ENCODE data around the gene TMED1.

Gene TMED1

DNA sequence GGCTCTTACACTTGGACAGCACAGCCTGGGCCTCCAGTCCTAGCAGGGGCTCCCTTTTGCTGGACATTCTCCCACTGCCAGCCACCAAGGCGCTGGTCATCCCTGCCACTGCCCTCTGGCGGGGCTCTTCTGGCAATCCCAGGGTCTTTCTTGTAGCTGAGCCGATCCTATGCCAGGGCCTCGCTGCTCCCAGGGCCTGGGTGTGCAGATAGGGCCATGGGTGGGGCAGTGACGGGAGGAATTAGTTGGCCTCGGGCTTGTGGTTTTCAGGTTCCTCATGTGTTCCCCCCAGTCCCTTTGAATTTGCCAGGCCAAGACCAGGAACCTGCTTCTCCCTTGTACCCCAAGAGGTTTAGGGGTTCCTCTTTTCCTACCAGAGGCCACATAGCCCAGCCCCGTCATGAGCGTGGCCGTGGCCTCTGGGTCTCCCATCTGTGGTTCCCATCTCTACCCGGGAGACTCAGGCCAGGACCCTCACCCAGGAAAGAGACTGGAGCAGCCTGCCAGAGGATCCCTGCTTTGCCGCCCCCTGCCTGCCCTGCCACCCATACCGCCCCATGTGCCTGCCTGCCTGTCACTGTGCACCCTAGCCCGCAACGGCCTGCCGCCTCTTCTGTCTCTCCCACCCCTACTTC is 26.2 kb downstream of the TMED1 start:
- no peak for DNase-seq

DNA sequence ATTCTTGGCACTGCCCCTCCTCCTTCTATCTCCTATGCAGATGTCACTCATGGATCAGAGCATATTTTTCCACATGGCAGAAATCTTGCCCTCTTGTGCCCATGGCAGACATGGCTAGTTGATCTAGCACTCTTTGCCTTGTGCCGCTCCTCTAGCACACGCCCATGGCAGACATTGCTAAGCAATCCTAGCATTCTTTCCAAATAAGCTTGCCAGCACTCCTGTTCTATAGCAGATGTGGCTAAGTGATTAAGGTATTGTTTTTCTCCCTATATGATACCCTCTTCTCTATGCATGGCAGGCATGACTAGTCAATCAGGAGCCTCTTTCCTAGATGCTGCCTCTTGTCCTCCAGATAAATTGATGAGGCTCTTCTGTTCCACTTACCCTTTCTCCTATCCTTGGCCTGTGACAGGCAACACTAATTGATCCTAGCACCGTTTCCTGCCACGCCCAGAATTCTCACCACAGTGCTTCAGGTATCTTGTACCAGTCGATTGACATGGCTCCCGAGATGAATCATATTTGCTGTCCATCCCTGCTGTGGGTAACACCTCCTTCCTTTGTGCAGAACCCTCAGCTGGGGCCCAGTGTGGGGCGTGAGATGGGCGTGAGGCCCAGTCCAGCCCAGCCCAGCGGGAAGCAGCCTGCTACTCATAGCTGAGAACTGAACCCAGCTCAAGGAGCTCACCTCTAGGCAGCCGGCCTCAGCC is 26.9 kb downstream of the TMED1 start:
- DNase-seq = no peak

DNA sequence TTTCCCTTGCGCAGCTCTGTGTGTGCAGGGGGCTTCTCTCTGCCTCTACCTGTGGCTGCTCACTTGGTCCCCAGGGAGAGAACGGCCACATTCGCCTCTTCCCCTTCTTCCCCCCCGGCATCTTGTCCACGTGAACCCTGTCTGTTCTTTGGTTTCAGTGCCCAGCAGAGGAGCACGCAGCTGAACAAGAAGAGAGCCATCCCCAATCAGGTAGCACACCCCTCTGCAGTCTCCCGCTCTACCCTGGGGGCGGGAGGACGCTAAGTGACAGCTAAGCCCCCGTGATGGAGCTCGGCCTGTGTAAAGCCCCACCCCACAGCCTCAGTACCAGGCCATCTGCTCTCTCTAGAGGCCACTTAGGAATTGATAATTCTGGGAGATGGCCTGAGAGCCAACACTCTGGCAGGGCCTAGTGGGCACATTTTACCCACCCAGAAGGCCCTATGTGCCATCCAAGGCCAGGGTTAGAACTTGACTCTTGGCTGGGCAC is 30.2 kb downstream of the TMED1 start:
- no peak for DNase-seq

DNA sequence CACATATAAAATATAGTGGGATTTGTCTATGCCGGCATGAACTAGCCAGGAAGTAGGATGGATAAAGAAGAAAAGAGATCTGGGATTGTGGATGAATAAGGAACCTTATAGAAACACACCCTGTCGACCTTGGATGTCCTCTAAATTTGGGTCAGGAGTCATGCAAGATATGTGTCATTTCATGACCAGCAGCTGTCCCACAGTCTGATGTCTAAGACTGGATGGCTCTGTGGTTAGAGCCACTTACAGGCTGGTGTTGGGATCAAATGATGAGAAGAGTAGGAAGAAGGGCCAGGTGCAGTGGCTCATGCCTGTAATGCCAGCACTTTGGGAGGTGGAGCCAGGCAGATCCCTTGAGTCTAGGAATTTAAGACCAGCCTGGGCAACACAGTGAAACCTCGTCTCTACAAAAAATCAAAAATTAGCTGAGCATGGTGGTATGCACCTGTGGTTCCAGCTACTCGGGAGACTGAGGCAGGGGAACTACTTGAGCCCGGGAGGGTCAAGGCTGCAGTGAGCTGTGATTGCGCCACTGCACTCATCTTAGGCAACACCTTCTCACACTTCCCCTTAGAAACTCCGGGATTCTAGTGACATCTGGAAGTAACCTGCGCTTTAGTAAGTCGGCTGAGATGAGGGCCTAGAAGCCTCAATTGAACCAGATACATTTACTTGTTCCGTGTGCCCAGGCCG is 30.8 kb downstream of the TMED1 start:
- no peak for DNase-seq

DNA sequence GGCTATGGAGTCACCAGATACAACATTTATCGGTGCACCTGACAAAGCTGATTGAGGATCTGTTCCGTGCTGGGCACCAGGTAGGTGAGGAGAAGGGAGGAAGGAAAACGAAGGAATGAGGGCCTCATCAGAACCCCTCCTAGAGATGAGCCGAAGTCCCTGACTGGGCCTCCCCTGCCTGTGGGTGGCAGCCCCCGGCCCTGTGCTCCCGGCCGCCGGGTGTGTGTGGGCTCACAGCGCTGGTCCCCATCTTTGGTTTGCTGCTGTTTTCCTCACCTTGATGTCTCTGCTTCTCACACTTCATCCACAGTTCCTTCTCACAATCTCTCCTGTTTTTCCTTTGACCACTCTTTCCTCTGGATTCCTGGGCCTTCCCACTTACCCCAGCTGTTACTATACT is 32.8 kb downstream of the TMED1 start:
- no peak for DNase-seq

DNA sequence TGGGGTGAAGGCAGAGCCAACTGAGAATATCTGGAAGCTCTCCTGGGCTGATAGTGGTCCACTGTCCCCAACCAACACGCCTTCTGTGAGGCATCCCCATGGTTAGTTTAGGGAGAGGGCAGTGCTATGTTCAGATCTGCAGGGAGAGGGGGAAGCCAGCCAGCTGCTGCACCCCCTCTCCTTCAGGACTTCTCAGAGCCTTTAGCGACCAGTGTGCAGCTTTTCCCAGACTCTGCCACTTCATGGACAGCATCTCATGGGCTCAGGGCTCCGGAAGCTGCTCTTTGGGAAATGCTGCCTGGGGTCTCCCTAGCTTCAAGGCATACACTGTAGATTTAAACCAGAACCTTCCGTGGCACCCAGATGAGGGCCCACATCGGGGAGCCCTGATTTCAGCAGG is 33.5 kb downstream of the TMED1 start:
- DNase-seq = no peak

DNA sequence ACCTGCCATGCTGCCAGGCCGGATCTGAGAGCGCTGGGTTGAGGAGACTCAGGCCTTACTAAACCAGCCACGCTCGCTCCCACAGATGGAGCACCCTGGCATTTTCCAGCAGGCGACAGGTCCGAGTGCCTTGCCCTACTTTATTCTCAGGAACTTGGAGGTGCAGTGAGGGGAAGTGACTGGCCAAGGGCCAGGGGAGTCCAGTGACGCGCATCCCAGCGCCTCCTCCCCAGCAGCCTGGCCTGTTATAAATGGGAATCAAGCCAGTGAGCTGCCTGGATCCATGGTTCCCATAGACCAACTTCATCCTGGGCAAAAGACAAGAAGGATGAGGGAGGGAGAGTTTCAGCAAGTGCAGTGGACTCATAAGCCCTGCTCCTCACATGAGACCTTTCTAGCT is 35.5 kb downstream of the TMED1 start:
- DNase-seq = no peak

DNA sequence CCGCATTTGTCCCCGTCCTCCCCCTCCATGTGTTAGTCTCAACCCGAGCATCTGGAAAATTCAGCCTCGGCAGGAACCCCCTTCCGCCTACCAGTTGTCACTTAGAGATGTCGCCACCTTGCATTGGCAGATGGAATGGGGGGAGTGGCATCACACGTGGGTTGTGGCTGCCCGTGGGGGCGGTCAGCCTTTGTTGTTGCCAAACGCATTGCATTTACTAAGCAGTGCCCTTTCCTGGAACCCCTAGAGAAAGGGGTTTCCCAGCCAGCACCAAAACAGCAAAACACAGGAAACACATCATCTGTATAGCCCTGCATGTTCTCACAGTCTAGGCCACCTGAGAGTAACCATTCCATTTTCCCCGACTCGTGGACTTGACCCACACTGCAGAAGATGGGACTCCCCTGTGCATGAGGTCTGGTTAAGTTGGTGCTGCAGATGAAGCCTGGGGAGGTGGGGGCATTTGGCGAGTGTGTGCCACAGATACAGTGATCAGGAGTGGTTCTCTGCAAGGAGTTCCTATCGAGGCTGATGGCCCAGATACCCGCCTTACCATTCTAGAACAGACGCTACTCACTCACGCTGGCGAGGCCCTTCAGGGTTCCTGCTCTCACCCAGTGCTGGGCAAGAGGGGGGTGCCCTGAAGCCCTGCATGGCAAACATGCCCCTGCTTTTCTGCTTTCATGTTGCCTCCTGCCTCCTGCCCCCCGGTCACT is 38.3 kb downstream of the TMED1 start:
- no peak for DNase-seq

DNA sequence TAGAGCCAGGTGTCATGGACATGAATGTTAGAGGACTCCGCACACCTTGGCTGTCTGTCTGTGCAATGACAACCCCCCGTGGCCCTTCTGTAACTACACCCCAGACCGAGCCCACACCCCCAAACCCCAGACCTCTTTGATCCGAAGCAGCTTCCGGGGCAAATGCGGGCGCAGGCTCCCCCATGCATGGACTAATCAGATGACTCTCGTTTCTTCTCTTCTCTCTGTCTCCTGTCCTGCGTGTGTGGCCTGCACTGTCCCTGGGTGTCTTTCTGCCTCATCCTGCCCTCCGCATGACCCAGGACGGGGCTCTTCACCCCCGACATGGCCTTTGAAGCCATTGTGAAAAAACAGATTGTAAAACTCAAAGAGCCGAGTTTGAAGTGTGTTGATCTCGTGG is 38.9 kb downstream of the TMED1 start:
- DNase-seq = no peak

DNA sequence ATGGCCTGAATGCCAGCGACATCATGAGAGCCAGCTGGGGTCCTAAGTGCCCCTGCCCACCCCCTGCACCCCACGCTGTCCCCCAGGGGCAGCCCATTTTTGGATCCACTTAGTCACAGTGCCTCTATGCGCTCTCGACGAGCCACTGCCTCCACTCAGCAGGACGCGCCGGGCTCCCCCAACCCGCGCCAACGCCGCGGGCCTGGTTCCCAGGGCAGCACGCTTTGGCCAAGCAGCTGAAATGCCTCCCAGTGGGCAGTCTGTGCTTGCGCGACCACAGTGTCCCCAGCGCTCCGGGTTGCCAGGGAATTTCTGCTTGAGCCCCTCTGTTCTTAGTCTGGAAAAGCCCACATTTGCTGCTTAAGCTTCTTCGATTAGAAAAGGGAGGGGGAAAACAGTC is 39.4 kb downstream of the TMED1 start:
- DNase-seq = no peak

DNA sequence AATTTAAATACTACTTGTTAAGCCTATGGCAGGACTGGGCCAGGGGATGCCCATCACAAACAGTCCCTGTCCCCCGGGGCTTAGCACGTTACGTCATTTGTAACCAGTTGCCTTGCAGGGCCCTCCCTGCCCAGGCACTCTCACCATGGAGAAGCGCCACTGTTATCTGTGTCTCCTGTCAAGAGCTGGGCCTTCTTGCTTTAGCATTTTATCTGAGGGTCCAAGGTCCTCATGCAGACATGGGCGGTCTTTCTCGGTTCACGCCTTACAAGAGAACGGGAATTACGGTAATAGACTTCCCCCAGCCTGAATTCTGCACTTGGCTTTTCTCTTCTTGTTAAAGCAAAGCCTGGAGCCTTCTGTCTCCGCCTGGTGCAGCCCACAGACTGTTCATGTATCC is 46.1 kb downstream of the TMED1 start:
- DNase-seq = no peak

DNA sequence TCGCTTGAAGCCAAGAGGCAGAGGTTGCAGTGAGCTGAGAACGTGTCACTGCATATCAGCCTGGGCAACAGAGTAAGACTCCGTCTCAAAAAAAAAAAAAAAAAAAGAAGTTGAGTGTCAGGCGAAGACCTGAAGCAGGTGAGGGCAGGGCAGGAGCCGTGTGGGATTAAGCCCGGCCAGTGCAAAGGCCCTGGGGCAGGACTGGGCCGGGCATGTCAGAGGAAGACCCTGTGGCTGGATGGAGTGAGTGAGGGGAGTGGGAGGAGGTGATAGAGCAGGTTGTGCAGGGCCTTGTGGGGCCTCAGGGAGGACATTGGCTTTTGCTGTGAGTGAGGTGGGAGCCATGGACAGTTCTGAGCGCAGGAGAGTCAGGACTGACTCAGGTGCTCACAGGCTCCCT is 47.9 kb downstream of the TMED1 start:
- DNase-seq = no peak

DNA sequence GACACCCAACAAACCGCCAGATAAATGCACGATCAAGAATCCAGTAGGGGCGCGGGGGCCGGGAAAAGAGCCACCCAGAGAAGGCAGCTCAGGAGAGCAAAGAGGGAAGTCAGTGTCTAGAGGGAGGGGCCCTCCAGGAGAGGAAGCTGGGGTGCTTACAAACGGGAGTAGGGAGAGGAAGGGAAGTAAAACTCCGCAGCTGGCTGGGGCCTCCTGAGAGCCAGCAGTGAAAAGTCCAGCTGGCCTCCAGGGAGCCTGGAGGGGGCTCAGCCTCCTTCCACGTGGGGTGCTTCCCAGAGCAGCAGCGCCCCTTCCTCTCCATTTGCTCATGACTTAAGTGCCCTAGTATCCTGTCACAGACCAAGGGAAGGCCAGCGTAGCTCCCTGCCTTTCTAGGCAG is 51.8 kb downstream of the TMED1 start:
- DNase-seq = no peak

DNA sequence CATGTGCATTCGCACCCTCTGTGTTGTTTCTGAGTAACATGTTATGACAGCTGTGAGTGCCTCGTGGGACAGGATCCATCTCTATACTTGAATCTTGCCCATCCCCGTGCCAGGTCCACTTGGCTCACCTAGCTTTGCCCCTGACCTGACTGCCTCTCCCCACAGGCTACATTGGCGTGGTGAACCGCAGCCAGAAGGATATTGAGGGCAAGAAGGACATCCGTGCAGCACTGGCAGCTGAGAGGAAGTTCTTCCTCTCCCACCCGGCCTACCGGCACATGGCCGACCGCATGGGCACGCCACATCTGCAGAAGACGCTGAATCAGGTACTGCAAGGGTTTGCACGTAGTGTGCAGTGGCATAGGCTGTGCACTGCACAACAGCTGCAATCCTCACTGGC is 53.2 kb downstream of the TMED1 start:
- no peak for DNase-seq
